Glutamatergic neuron (in vitro differentiated cells): ENCODE measurements around the gene NKAPL. TPM values are rescaled to one million over a fixed set of nuclear protein-coding genes. Genes with fewer than 3 reads are reported as not detected.
A peak's percentile ranks its signal among the peaks of the same experiment; 100 is the strongest.

Experiments
- DNase-seq: peaks from one replicate; pipeline ENCODE4 v3.0.0; 2022
- H3K27ac Mint-ChIP-seq: one replicate; pipeline ENCODE4 v1.8.0; 2020; ENCODE audit warnings: mild to moderate bottlenecking, mixed read lengths, inconsistent platforms; ENCODE audit not compliant: unreplicated experiment
- H3K27me3 Mint-ChIP-seq: one replicate; pipeline ENCODE4 v1.8.0; 2020; ENCODE audit warnings: mild to moderate bottlenecking, moderate library complexity, mixed read lengths, inconsistent platforms; ENCODE audit not compliant: unreplicated experiment
- H3K36me3 Mint-ChIP-seq: one replicate; pipeline ENCODE4 v1.8.0; 2020; ENCODE audit warnings: mild to moderate bottlenecking, mixed read lengths, inconsistent platforms; ENCODE audit not compliant: unreplicated experiment
- H3K4me1 Mint-ChIP-seq: one replicate; pipeline ENCODE4 v1.8.0; 2020; ENCODE audit warnings: mild to moderate bottlenecking, low read depth, mixed read lengths, inconsistent platforms; ENCODE audit not compliant: unreplicated experiment
- H3K4me3 Mint-ChIP-seq: one replicate; pipeline ENCODE4 v1.8.0; 2020; ENCODE audit warnings: mild to moderate bottlenecking, mixed read lengths, inconsistent platforms; ENCODE audit not compliant: unreplicated experiment
- H3K9me3 Mint-ChIP-seq: one replicate; pipeline ENCODE4 v1.8.0; 2020; ENCODE audit warnings: mild to moderate bottlenecking, moderate library complexity, mixed read lengths, inconsistent platforms; ENCODE audit not compliant: unreplicated experiment
- total RNA-seq: library from RNA; stranded (reverse); fragmentation: NEBNext Ultra II Directional; extraction: Animal tissue kit (Norgen Biotek cat#: 25700); gene quantifications from one replicate; pipeline ENCODE4 v1.2.1, GENCODE V29; 2021; ENCODE audit not compliant: unreplicated experiment
- TF ChIP-seq, protein P1 (sequence below): fragments of 200-600 bp; sonication (generic); IDR thresholded peaks from one replicate; pipeline ENCODE4 v1.5.0; 2021; ENCODE audit not compliant: partially characterized antibody, unreplicated experiment

The NKAPL gene
- total RNA-seq, 1 donor from 2014 or later = 0.69 TPM

DNA sequence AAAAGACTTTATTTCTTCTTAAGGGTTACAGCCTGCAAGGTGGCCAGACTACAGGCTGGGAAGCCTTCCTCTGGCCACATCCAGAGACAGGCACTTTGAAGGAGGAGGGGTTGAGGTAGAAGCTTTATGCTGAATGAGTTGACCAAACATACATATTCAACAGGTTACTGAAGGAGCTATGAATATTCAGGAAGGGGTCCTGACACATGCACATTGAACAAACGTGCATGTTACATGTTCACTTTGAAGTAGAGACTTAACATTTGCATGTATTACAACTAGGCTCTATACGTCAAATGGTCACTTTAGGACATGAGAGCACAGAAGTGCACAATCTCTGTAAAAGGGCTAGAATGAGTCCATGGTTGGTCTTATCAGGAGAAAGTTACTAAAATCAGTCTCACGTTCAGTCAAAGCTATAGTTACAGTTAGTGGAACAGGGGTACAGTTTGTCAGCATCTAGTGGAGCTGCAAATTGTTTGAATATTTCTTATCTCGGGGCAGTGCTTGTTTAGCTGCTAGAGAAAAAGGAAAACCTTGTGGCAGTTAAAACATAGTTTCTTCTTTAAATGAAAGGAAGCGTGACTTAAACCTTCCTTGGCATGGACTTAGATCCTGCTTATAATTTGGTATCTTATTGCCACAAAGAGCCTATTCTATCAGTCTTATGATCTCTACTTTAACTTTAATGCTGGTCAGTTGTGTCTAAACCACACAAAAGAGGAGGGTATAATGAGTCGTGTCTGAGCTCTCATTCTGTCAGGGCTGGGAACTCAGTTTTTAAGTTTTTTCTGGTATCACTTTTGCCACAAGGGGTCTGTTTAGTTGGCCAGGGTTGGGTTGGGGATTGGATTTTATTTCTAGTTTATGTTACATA, 38.6 kb upstream of the NKAPL start:
- Mint-ChIP-seq H3K9me3 (peaks cover 6% of the 10 kb centered on the region), H3K4me3 (no peak overlapping the region), H3K4me1 (peaks cover 2% of the 10 kb centered on the region), H3K27ac (no peak overlapping the region), H3K27me3 (peaks cover 9% of the 10 kb centered on the region), H3K36me3 (no peaks in the 10 kb centered on the region)
- TF ChIP-seq, protein P1, sequence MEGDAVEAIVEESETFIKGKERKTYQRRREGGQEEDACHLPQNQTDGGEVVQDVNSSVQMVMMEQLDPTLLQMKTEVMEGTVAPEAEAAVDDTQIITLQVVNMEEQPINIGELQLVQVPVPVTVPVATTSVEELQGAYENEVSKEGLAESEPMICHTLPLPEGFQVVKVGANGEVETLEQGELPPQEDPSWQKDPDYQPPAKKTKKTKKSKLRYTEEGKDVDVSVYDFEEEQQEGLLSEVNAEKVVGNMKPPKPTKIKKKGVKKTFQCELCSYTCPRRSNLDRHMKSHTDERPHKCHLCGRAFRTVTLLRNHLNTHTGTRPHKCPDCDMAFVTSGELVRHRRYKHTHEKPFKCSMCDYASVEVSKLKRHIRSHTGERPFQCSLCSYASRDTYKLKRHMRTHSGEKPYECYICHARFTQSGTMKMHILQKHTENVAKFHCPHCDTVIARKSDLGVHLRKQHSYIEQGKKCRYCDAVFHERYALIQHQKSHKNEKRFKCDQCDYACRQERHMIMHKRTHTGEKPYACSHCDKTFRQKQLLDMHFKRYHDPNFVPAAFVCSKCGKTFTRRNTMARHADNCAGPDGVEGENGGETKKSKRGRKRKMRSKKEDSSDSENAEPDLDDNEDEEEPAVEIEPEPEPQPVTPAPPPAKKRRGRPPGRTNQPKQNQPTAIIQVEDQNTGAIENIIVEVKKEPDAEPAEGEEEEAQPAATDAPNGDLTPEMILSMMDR = no peak
- no peak for DNase-seq

DNA sequence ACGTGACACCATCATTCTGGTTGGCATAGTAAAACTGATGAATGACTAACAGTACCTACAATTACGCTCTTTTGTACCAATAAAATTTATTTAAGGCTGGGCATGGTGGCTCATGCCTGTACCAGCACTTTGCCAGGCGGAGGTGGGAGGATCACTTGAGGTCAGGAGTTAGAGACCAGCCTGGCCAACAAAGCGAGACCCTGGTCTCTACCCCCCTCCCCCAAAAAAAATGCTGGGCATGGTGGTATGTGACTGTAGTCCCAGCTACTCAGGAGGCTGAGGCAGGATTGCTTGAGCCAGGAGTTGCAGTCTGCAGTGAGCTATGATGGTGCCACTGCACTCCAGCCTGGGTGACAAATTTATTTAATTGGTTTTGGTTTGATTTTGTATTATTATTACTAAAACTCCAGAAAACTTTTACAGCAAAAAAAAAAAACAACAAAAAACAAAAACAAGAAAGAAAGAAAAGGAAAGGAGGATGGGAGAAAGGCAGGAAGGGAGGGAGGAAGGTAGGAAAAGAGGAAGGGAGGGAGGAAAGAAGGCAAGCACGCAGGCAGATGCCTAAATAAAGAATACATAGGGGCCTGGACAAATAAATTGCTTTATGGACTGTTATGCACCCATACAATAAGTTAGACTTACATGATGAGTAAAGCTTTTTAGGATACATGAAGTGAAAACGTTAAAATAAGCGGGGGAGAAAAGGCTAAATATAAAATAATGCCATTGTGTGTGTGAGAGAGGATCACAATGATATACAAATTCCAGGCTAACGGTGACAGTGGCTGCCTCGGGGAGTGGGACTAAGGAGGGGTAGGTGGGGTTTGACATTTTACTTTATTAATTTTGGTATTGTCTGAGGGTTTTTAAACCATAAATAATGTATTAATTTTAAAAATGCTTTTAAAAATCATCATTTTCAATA, 34.7 kb upstream of the NKAPL start:
- Mint-ChIP-seq H3K4me1 (peaks cover 6% of the 10 kb centered on the region), H3K4me3 (peak overlapping the region; percentile 95), H3K27ac (peak overlapping the region; percentile 95), H3K27me3 (peaks cover 9% of the 10 kb centered on the region), H3K36me3 (peaks cover 9% of the 10 kb centered on the region), H3K9me3 (peaks cover 4% of the 10 kb centered on the region)
- DNase-seq = no peak
- TF ChIP-seq, protein P1 = no peak

DNA sequence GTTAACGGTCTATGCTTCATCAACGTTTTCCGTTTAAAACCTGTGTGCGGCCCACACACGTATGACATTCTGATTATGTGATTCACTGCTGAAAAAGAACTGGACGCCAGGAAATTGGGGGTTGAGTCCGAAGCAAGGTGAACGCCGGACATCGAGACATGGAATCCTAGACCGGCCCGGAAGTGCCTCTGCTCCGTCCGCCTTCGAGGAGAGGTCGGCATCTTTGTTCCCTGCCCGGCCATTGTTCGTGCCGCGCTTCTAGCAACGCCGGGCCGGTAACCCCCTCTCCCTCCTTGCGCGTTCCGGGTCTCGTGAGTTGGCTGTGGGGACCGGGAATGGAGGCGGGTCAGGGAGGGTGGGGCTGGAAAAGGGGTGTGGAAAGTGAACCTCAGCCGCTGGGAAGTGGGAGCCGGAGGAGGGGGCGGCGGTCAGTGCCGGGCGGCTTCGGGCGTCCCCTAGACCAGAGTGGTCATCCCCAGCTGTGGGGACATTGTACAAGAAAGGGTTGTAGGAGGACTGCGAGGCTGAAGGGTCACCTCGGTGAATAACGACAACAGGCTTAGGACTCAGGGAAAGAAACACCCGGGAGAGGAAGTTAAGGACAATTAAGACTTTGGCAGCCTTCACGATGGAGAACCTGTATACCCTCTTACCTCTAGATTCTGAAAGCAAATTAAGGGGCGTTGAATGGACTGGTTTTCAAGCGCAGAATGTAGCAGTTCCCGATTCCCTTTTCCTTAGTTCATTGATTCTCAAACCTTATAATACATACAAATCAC, 33.9 kb upstream of the NKAPL start, which contains the start of gene ZSCAN9:
Gene ZSCAN9, plus strand, starts transcription at position 220 of the 779 bp plus-strand sequence. CDS start 1,810 bp downstream, outside the sequence.
- Mint-ChIP-seq H3K36me3 (peaks cover 9% of the 10 kb centered on the region), H3K27ac (peak within 1 kb of the TSS; percentile 95), H3K27me3 (peaks cover 7% of the 10 kb centered on the region), H3K4me1 (peaks cover 6% of the 10 kb centered on the region), H3K4me3 (peak within 1 kb of the TSS; percentile 95), H3K9me3 (peaks cover 4% of the 10 kb centered on the region)
- DNase-seq = peak; percentile 86
- TF ChIP-seq, protein P1 = no peak

DNA sequence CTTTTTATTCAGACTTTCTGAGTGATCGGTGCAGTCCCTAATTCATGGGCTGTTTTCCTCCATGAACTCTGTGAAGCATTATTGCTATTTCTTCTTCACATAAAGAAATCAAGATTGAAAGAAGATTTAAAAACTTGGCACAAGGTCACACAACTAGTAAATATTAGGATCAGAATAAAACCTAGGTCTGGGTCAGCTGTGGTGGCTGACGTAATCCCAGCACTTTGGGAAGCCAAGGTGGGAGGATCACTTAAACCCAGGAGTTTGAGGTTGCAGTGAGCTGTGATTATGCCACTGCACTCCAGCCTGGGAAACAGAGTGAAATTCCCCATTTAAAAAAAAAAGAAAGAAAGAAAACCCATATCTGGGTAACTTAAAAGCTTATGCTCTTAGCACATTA, 32.6 kb upstream of the NKAPL start:
- Mint-ChIP-seq H3K4me1 (peaks cover 6% of the 10 kb centered on the region), H3K9me3 (peaks cover 4% of the 10 kb centered on the region), H3K4me3 (peak overlapping the region; percentile 95), H3K27me3 (peaks cover 7% of the 10 kb centered on the region), H3K36me3 (peaks cover 9% of the 10 kb centered on the region), H3K27ac (no peak overlapping the region)
- TF ChIP-seq, protein P1 = no peak
- DNase-seq = no peak
